ENCODE data around the gene PITPNM3.

- TF ChIP-seq ZBTB40 (IDR thresholded peaks at IDR 0.05) (no peak), ZBTB40 (CRISPR knock-in tag; IDR thresholded peaks at IDR 0.05) (no peak), CTCF (CRISPR knock-in tag; IDR thresholded peaks at IDR 0.05) (no peak), SRSF9 (IDR thresholded peaks at IDR 0.05; ENCODE audit: borderline replicate concordance, insufficient read depth, low read depth, low read length, poor library complexity, severe bottlenecking) (no peak), ZNF407 (CRISPR knock-in tag; IDR thresholded peaks at IDR 0.05; ENCODE audit: not compliant biosample characterization) (no peak), MTF2 (CRISPR knock-in tag; IDR thresholded peaks at IDR 0.05; ENCODE audit: borderline replicate concordance) (no peak), ZBTB10 (CRISPR knock-in tag; IDR thresholded peaks at IDR 0.05; ENCODE audit: borderline replicate concordance) (no peak), ZFP36L2 (CRISPR knock-in tag; IDR thresholded peaks at IDR 0.05) (no peak), RARA (CRISPR knock-in tag; IDR thresholded peaks at IDR 0.05) (no peak)
Observed at GRCh38 chr17:6548034-6548433, 8.3 kb downstream of the PITPNM3 start.

Measured in HepG2 (cell line).